HCT116 (cell line): ENCODE results near the gene CDH13. TPM values are rescaled to one million over a fixed set of nuclear protein-coding genes. Genes with fewer than 3 reads are reported as not detected.

Experiments
- ATAC-seq: fragments of 200-7000 bp; cut with Tn5 transposase; 2 replicates; pipeline ENCODE4 v1.9.1; 2020; ENCODE audit warnings: mild to moderate bottlenecking, moderate library complexity
- BruUV-seq: library from RNA; stranded (reverse); fragments of 400-500 nt; replicated peaks from 2 replicates; lab custom pipeline; 2021; lab: Mats Ljungman, UMichigan
- CTCF ChIA-PET: fragments of 300-600 bp; sonication (Branson Sonifier 250); formaldehyde crosslinking; loops from one replicate; lab custom pipeline; 2021; ENCODE audit warnings: antibody characterized with exemption; lab: Charles Lee
- POLR2A ChIA-PET: fragments of 300-600, 350-600 bp; sonication (Branson Sonifier 250); formaldehyde crosslinking; loops from one replicate; lab custom pipeline; 2021; ENCODE audit warnings: antibody characterized with exemption; lab: Charles Lee
- RAD21 ChIA-PET, 2 experiments: fragments of 300-600 bp; sonication (Branson Sonifier 250); formaldehyde crosslinking; loops; one replicate each; lab custom pipeline; 2023; ENCODE audit warnings: low total read pairs in 2 of 2; ENCODE audit not compliant: uncharacterized antibody in 2 of 2, unreplicated experiment in 2 of 2, low non-redundant PET in 1 of 2; lab: Charles Lee
- DNase-seq: peaks from one replicate; pipeline ENCODE4 v3.0.0-alpha.2; 2010; ENCODE audit warnings: low read depth, low spot score
- H2AFZ ChIP-seq: fragments of 200-600 bp; shearing (Covaris generic), sonication (generic); 2 replicates; pipeline ENCODE4 v1.6.1; 2017; ENCODE audit warnings: low read depth, mixed run types, mixed read lengths, antibody characterized with exemption, low read length; ENCODE audit not compliant: poor library complexity, severe bottlenecking
- H3K27ac ChIP-seq: 2 replicates; pipeline ENCODE4 v1.5.1; 2012; ENCODE audit warnings: low read depth, low read length
- H3K27me3 ChIP-seq: fragments of 200-600 bp; sonication (generic); 2 replicates; pipeline ENCODE4 v1.6.1; 2016; ENCODE audit warnings: mixed run types, low read length, mixed read lengths; ENCODE audit not compliant: insufficient read depth
- H3K36me3 ChIP-seq, 2 experiments: fragments of 200-500 bp in 1 of 2; fragments of 200-600 bp in 1 of 2; sonication (Bioruptor generic) in 1 of 2; sonication (generic) in 1 of 2; 2 replicates each; pipeline versions ENCODE4 v1.5.1 to v1.6.1; 2014 to 2016; ENCODE audit warnings: low read length in 2 of 2, inconsistent platforms in 1 of 2, mixed read lengths in 1 of 2, mixed run types in 1 of 2; ENCODE audit not compliant: insufficient read depth in 2 of 2, control insufficient read depth in 1 of 2
- H3K4me1 ChIP-seq, 2 experiments: fragments of 200-600 bp in 1 of 2; sonication (generic) in 1 of 2; 2 replicates each; pipeline versions ENCODE4 v1.5.1 to v1.6.1; 2012 to 2017; ENCODE audit warnings: low read length in 2 of 2, inconsistent platforms in 1 of 2, mild to moderate bottlenecking in 1 of 2, mixed read lengths in 1 of 2, mixed run types in 1 of 2, moderate library complexity in 1 of 2; ENCODE audit not compliant: insufficient read depth in 2 of 2, control insufficient read depth in 1 of 2
- H3K4me2 ChIP-seq: fragments of 200-600 bp; sonication (generic); 2 replicates; pipeline ENCODE4 v1.6.1; 2017; ENCODE audit warnings: mixed run types, low read length, mixed read lengths
- H3K4me3 ChIP-seq, 2 experiments: fragments of 200-600 bp in 1 of 2; sonication (generic) in 1 of 2; replicated peaks in 1 of 2; 2 replicates each; pipeline ENCODE4 v1.5.1; 2011 to 2016; ENCODE audit warnings: low read length in 2 of 2, control low read depth in 1 of 2, low read depth in 1 of 2, mild to moderate bottlenecking in 1 of 2, mixed read lengths in 1 of 2, mixed run types in 1 of 2
- H3K79me2 ChIP-seq: fragments of 200-600 bp; sonication (generic); 2 replicates; pipeline ENCODE4 v1.6.1; 2017; ENCODE audit warnings: mild to moderate bottlenecking, mixed run types, low read length, moderate library complexity, mixed read lengths; ENCODE audit not compliant: insufficient read depth
- H3K9ac ChIP-seq: fragments of 200-600 bp; sonication (generic); 2 replicates; pipeline ENCODE4 v1.6.1; 2016; ENCODE audit warnings: low read length, mixed read lengths
- H3K9me2 ChIP-seq: fragments of 200-600 bp; sonication (generic), shearing (Covaris generic); 2 replicates; pipeline ENCODE4 v1.6.1; 2017; ENCODE audit warnings: mixed run types, mild to moderate bottlenecking, moderate library complexity; ENCODE audit not compliant: insufficient read depth
- H3K9me3 ChIP-seq, 2 experiments: fragments of 200-500 bp in 1 of 2; fragments of 200-600 bp in 1 of 2; sonication (Bioruptor generic) in 1 of 2; sonication (generic) in 1 of 2; 2 replicates each; pipeline ENCODE4 v1.6.1; 2014 to 2017; ENCODE audit warnings: low read length in 2 of 2, mixed read lengths in 2 of 2, inconsistent platforms in 1 of 2, low read depth in 1 of 2, mild to moderate bottlenecking in 1 of 2, mixed run types in 1 of 2, moderate library complexity in 1 of 2; ENCODE audit not compliant: control insufficient read depth in 1 of 2, insufficient read depth in 1 of 2
- H4K20me1 ChIP-seq: fragments of 200-600 bp; sonication (generic), shearing (Covaris generic); 2 replicates; pipeline ENCODE4 v1.6.1; 2017; ENCODE audit warnings: mixed run types, mild to moderate bottlenecking, moderate library complexity; ENCODE audit not compliant: insufficient read depth
- ATF3 ChIP-seq: IDR thresholded peaks from 2 replicates; pipeline ENCODE4 v1.6.1; 2012
- CEBPB ChIP-seq: IDR thresholded peaks from 2 replicates; pipeline ENCODE4 v1.6.1; 2012; ENCODE audit warnings: low read depth
- EGR1 ChIP-seq: IDR thresholded peaks from 2 replicates; pipeline ENCODE4 v1.6.1; 2012; ENCODE audit warnings: low read depth
- ELF1 ChIP-seq: IDR thresholded peaks from 2 replicates; pipeline ENCODE4 v1.6.1; 2012; ENCODE audit warnings: low read depth, borderline replicate concordance
- EZH2 ChIP-seq: fragments of 200-600 bp; sonication (generic); IDR thresholded peaks from 2 replicates; pipeline ENCODE4 v1.6.1; 2017; ENCODE audit warnings: antibody characterized with exemption, mixed run types
- EZH2phosphoT487 ChIP-seq: fragments of 200-600 bp; IDR thresholded peaks from 2 replicates; pipeline ENCODE4 v1.6.1; 2018; ENCODE audit warnings: antibody characterized with exemption, borderline replicate concordance
- FOSL1 ChIP-seq: IDR thresholded peaks from 2 replicates; pipeline ENCODE4 v1.6.1; 2012; ENCODE audit warnings: low read depth
- JUND ChIP-seq: IDR thresholded peaks from 2 replicates; pipeline ENCODE4 v1.6.1; 2012
- POLR2A ChIP-seq: IDR thresholded peaks from 2 replicates; pipeline ENCODE4 v1.7.0; 2011; ENCODE audit warnings: borderline replicate concordance; ENCODE audit not compliant: insufficient read depth, insufficient read length; ENCODE audit errors: extremely low read depth
- POLR2AphosphoS5 ChIP-seq: IDR thresholded peaks from 2 replicates; pipeline ENCODE4 v1.6.1; 2011; ENCODE audit warnings: mild to moderate bottlenecking, low read depth, low read length, moderate library complexity
- RAD21 ChIP-seq: IDR thresholded peaks from 2 replicates; pipeline ENCODE4 v1.6.1; 2012; ENCODE audit warnings: low read depth, mild to moderate bottlenecking
- SIN3A ChIP-seq: IDR thresholded peaks from 2 replicates; pipeline ENCODE4 v1.6.1; 2012; ENCODE audit warnings: low read depth
- SP1 ChIP-seq: IDR thresholded peaks from 2 replicates; pipeline ENCODE4 v1.6.1; 2012; ENCODE audit warnings: low read depth
- SRF ChIP-seq: IDR thresholded peaks from 2 replicates; pipeline ENCODE4 v1.6.1; 2012; ENCODE audit warnings: low read depth
- TCF7L2 ChIP-seq: IDR thresholded peaks from 2 replicates; pipeline ENCODE4 v1.7.0; 2011; ENCODE audit warnings: borderline replicate concordance, inconsistent platforms; ENCODE audit not compliant: insufficient read depth, insufficient read length; ENCODE audit errors: extremely low read depth
- YY1 ChIP-seq: IDR thresholded peaks from 2 replicates; pipeline ENCODE4 v1.6.1; 2011; ENCODE audit warnings: low read length, low read depth, moderate library complexity, mild to moderate bottlenecking; ENCODE audit not compliant: insufficient replicate concordance; ENCODE audit errors: extremely low read depth
- ZBTB33 ChIP-seq: IDR thresholded peaks from 2 replicates; pipeline ENCODE4 v1.6.1; 2011; ENCODE audit warnings: mild to moderate bottlenecking, low read length, moderate library complexity; ENCODE audit not compliant: insufficient replicate concordance; ENCODE audit errors: extremely low read depth
- ZFX ChIP-seq: fragments of 450-650 bp; IDR thresholded peaks from 2 replicates; pipeline ENCODE4 v1.6.1; 2017
- ZNF274 ChIP-seq: fragments of 200-500 bp; sonication (Bioruptor generic); IDR thresholded peaks from 2 replicates; pipeline ENCODE4 v1.6.1; 2014; ENCODE audit warnings: mild to moderate bottlenecking, low read depth, low read length, inconsistent platforms
- intact Hi-C: fragments of 100-400 bp; cut with micrococcal nuclease; formaldehyde crosslinking; loops from 2 replicates; pipeline ENCODE4 v1.10.0; 2022
- total RNA-seq: library from RNA; stranded (reverse); gene quantifications from one replicate; pipeline ENCODE4 v1.2.1, GENCODE V29; 2021; ENCODE audit not compliant: unreplicated experiment
- TF ChIP-seq, protein P1 (sequence below), 3 experiments: fragments of 200-600 bp in 1 of 3; sonication (generic) in 1 of 3; IDR thresholded peaks in 2 of 3; conservative IDR thresholded peaks in 1 of 3; 2 replicates each; pipeline ENCODE4 v1.5.1; 2012 to 2017; ENCODE audit warnings: low read depth in 2 of 3, low read length in 2 of 3, antibody characterized with exemption in 1 of 3, borderline replicate concordance in 1 of 3, control low read depth in 1 of 3, mild to moderate bottlenecking in 1 of 3, mixed read lengths in 1 of 3, mixed run types in 1 of 3, moderate library complexity in 1 of 3; ENCODE audit not compliant: insufficient read depth in 1 of 3

The CDH13 gene
- total RNA-seq, 1 experiment from 2014 or later: not detected

DNA sequence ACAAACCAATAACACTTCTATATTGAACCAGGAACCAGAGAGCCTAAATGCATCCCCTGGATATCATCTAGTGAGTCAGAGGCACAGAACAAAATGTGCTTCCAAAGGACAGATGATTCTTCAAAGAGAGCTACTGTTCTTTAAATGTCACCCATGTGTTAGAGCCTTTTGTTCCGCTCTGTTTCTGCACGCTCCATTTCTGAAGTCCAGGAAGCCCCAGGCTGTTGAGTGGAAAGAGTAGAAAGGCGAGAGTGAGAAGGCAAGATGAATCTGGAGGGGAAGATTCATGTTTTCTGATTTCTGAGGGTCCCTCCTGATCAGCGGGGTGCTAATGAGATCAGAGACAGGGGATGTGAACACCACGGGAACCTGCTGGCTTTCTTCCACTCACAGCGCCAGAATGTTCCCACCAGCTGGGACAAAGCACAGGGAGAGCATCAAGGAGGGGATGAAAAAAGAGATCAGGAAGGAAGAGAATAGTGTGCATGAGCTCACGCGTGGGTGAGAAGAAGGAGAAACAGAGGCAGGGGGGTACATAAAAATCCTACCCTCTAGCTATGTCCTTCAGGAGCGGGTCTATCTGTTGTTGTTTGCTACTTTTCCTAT lies 621.1 kb downstream of the CDH13 start:
- Histone ChIP-seq H3K36me3 (no peaks in the 10 kb centered on the region), H3K27me3 (no peaks in the 10 kb centered on the region), H4K20me1 (no peaks in the 10 kb centered on the region), H3K9ac (no peak overlapping the region), H3K9me2 (no peaks in the 10 kb centered on the region), H3K27ac (no peak overlapping the region), H3K9me3 (peaks cover 5 to 11% of the 10 kb centered on the region in 2 experiments; a peak in 2 of 4 replicates), H2AFZ (no peak overlapping the region), H3K4me1 (no peaks in the 10 kb centered on the region), H3K79me2 (no peaks in the 10 kb centered on the region), H3K4me3 (no peak overlapping the region), H3K4me2 (no peak overlapping the region)
- intact Hi-C loops: no loop called here
- RAD21 ChIA-PET: no interaction called here
- BruUV-seq: no TSS peak
- CTCF ChIA-PET: no interaction called here
- DNase-seq (no peak), ATAC-seq (no peak)
- POLR2A ChIA-PET: no interaction called here
- TF ChIP-seq ZBTB33: no peak
- TF ChIP-seq FOSL1: no peak
- TF ChIP-seq ZFX: no peak
- no peak for TF ChIP-seq EGR1
- no peak for TF ChIP-seq EZH2
- TF ChIP-seq TCF7L2: no peak
- TF ChIP-seq EZH2phosphoT487: no peak
- no peak for TF ChIP-seq SP1
- TF ChIP-seq POLR2AphosphoS5: no peak
- TF ChIP-seq SIN3A: no peak
- TF ChIP-seq RAD21: no peak
- TF ChIP-seq YY1: no peak
- TF ChIP-seq ZNF274: no peak
- TF ChIP-seq, protein P1, sequence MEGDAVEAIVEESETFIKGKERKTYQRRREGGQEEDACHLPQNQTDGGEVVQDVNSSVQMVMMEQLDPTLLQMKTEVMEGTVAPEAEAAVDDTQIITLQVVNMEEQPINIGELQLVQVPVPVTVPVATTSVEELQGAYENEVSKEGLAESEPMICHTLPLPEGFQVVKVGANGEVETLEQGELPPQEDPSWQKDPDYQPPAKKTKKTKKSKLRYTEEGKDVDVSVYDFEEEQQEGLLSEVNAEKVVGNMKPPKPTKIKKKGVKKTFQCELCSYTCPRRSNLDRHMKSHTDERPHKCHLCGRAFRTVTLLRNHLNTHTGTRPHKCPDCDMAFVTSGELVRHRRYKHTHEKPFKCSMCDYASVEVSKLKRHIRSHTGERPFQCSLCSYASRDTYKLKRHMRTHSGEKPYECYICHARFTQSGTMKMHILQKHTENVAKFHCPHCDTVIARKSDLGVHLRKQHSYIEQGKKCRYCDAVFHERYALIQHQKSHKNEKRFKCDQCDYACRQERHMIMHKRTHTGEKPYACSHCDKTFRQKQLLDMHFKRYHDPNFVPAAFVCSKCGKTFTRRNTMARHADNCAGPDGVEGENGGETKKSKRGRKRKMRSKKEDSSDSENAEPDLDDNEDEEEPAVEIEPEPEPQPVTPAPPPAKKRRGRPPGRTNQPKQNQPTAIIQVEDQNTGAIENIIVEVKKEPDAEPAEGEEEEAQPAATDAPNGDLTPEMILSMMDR (IDR thresholded peaks at IDR 0.05 in 2 of 3, conservative IDR thresholded peaks at IDR 0.05 in 1 of 3; ENCODE audit: borderline replicate concordance in 1 of 3, insufficient read depth in 1 of 3, low read depth in 2 of 3, low read length in 2 of 3): no peak
- TF ChIP-seq POLR2A: no peak
- TF ChIP-seq ATF3: no peak
- no peak for TF ChIP-seq ELF1
- TF ChIP-seq CEBPB: no peak
- no peak for TF ChIP-seq SRF
- TF ChIP-seq JUND: no peak
